ENCODE data around the gene DNAJC24. TPM values are rescaled to one million over a fixed set of nuclear protein-coding genes. Genes with fewer than 3 reads are reported as not detected.

DNAJC24 gene
- total and polyA plus RNA-seq, 10 donors = 3.0 to 24.5 (median 17.0) TPM

DNA sequence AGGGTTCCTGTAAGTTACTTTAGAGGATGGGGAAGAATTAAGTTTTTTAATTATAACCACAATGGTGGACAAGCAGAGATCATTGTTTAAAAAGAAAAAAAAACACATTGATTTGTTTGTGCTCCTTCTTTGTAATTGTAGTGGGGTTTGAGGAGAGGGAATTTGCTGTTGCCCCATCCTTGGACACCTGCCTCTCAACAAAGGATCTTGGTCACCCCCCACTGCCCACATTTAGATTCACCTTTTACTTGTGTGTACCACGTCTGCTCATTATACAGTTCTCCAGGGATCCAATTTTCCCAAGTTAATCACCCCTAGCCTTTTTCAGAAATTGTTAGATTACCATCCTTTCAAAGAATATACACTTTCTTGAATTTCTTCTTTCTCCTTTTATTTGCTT lies 53.0 kb downstream of the DNAJC24 start:
- TF ChIP-seq POLR2A (IDR thresholded peaks at IDR 0.05) (no peak), POLR2AphosphoS5 (IDR thresholded peaks at IDR 0.05) (no peak)
- TF ChIP-seq, protein P1, sequence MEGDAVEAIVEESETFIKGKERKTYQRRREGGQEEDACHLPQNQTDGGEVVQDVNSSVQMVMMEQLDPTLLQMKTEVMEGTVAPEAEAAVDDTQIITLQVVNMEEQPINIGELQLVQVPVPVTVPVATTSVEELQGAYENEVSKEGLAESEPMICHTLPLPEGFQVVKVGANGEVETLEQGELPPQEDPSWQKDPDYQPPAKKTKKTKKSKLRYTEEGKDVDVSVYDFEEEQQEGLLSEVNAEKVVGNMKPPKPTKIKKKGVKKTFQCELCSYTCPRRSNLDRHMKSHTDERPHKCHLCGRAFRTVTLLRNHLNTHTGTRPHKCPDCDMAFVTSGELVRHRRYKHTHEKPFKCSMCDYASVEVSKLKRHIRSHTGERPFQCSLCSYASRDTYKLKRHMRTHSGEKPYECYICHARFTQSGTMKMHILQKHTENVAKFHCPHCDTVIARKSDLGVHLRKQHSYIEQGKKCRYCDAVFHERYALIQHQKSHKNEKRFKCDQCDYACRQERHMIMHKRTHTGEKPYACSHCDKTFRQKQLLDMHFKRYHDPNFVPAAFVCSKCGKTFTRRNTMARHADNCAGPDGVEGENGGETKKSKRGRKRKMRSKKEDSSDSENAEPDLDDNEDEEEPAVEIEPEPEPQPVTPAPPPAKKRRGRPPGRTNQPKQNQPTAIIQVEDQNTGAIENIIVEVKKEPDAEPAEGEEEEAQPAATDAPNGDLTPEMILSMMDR (IDR thresholded peaks at IDR 0.05 in 8 of 11, conservative IDR thresholded peaks at IDR 0.05 in 3 of 11) = no peak
- no peaks in the 10 kb centered on the region for H3K4me1 ChIP-seq
- no peaks in the 10 kb centered on the region for H3K9me3 ChIP-seq
- DNase-seq = no peak
- intact Hi-C loops (cut with DNase I; ENCODE audit: low total_unique reads) = no loop called here
- H3K4me3 ChIP-seq = no peak overlapping the region
- H3K27me3 ChIP-seq (replicated peaks in 1 of 7) = no peaks in the 10 kb centered on the region
- no peak overlapping the region for H3K27ac ChIP-seq
- peaks cover 0 to 9% (median 0%) of the 10 kb centered on the region in 6 donors for H3K36me3 ChIP-seq
- 88 to 98% (median 94%) methylated on average over 1 of the region's 1 CpG for WGBS, 5 donors

DNA sequence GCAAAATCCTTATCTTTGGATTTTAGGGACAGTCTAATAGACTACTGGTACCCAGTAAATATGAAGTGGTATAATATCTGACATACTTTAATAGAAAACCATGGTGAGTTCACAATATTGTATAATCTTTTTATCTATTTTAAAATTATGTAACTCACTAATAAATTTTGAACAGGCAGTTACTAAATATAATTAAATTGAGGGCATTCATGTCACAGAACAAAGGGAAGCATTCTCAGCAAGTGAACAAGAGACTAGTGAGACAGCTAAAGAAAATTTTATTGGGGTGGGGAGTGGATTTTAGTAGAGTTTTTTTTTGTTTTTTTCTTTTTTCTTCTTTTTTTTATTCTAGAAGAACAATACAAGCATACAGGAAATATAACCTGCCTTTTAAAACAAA lies 55.0 kb downstream of the DNAJC24 start:
- H3K4me1 ChIP-seq = no peaks in the 10 kb centered on the region
- H3K36me3 ChIP-seq = peaks cover 0 to 16% (median 0%) of the 10 kb centered on the region in 6 donors
- intact Hi-C loops (cut with DNase I; ENCODE audit: low total_unique reads) = no loop called here
- no peak overlapping the region for H3K4me3 ChIP-seq
- DNase-seq = no peak
- H3K9me3 ChIP-seq = no peaks in the 10 kb centered on the region
- no peak overlapping the region for H3K27ac ChIP-seq
- no peak for TF ChIP-seq POLR2A (IDR thresholded peaks at IDR 0.05)
- TF ChIP-seq, protein P1 (IDR thresholded peaks at IDR 0.05 in 8 of 11, conservative IDR thresholded peaks at IDR 0.05 in 3 of 11) = no peak
- TF ChIP-seq POLR2AphosphoS5 (IDR thresholded peaks at IDR 0.05) = no peak
- no peaks in the 10 kb centered on the region for H3K27me3 ChIP-seq (replicated peaks in 1 of 7)

DNA sequence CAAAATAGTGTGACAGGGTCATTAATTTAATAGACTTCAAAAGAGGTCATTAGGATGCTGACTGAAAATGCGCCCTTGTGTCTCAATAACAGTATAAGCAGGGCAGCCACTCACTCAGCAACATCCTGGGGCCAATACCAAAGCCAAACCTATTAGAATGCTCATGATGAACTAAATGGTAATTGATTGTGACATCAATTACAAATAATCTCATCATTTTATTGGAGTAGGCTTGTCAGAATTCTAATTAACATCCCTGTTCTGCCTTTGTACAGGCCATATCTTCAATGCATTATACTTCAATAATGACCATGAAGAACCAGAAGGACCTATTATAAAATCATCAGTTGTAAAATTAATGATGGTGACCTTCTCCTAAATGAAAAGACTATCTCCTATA lies 64.2 kb downstream of the DNAJC24 start:
- Histone ChIP-seq H3K27ac (no peak overlapping the region), H3K9me3 (no peaks in the 10 kb centered on the region), H3K4me1 (no peaks in the 10 kb centered on the region), H3K36me3 (peaks cover 0 to 41% (median 10%) of the 10 kb centered on the region in 6 donors), H3K4me3 (no peak overlapping the region), H3K27me3 (replicated peaks in 1 of 7) (no peaks in the 10 kb centered on the region)
- DNase-seq = no peak
- TF ChIP-seq, protein P1 (IDR thresholded peaks at IDR 0.05 in 8 of 11, conservative IDR thresholded peaks at IDR 0.05 in 3 of 11) = no peak
- TF ChIP-seq POLR2A (IDR thresholded peaks at IDR 0.05) = no peak
- TF ChIP-seq POLR2AphosphoS5 (IDR thresholded peaks at IDR 0.05) = no peak
- 92 to 100% (median 94%) methylated on average over 1 of the region's 1 CpG for WGBS, 5 donors
- intact Hi-C loops (cut with DNase I; ENCODE audit: low total_unique reads) = no loop called here

DNA sequence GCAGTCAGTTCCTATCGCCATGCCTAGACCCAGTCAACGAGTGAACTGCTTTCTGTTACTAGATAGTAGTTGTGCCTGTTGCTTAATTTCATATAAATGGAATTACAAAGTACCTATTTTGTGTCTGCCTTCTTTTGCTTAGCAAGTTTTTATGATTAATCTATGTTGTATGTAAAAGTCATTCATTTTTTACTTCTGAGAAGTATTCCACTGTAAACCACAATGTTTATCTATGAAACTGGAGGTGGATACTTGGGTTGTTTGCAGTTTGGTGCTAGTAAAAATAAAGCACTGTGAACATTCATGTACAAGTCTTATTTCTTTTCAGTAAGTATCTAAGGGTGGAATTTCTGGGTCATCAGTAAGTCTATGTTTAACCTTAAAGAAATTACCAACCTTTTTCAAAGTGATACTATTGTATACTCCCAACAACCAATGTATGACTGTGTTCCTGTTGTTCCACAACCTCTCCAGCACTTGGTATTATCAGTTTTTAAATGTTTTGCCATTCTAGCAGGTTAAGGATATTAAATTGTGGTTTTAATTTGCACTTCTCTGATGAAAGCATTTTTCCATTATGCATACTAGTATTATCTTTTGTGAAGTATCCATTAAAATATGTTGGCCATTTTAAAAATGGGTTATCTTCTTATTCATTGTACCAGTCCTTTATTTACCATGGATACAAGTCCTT lies 68.2 kb downstream of the DNAJC24 start:
- H3K27ac ChIP-seq = no peak overlapping the region
- TF ChIP-seq POLR2AphosphoS5 (IDR thresholded peaks at IDR 0.05) (no peak), POLR2A (IDR thresholded peaks at IDR 0.05) (no peak)
- TF ChIP-seq, protein P1 (IDR thresholded peaks at IDR 0.05 in 8 of 11, conservative IDR thresholded peaks at IDR 0.05 in 3 of 11) = no peak
- no peaks in the 10 kb centered on the region for H3K9me3 ChIP-seq
- no peak overlapping the region for H3K4me3 ChIP-seq
- peaks cover 0 to 1% (median 0%) of the 10 kb centered on the region in 6 donors for H3K36me3 ChIP-seq
- WGBS, 5 donors = 82 to 92% (median 89%) methylated on average over 2 of the region's 2 CpGs
- DNase-seq = no peak
- H3K4me1 ChIP-seq = no peaks in the 10 kb centered on the region
- intact Hi-C loops (cut with DNase I; ENCODE audit: low total_unique reads) = no loop called here
- no peaks in the 10 kb centered on the region for H3K27me3 ChIP-seq (replicated peaks in 1 of 7)
